BJ (cell line): Measurements from ENCODE around the gene KRT1. TPM values are rescaled to one million over a fixed set of nuclear protein-coding genes. Genes with fewer than 3 reads are reported as not detected.

Experiments used
- CTCF ChIA-PET: fragments of 350-600 bp; formaldehyde crosslinking; extraction: SDS; loops from one replicate; lab custom pipeline; 2021; ENCODE audit warnings: antibody characterized with exemption, inconsistent platforms; lab: Yijun Ruan, JAX
- POLR2A ChIA-PET: fragments of 300-600 bp; sonication (Branson Sonifier 250); formaldehyde crosslinking; extraction: SDS; loops from one replicate; lab custom pipeline; 2021; ENCODE audit warnings: antibody characterized with exemption; lab: Charles Lee
- DNase-seq: peaks from one replicate; pipeline ENCODE4 v3.0.0-alpha.2; 2011; ENCODE audit warnings: low read depth
- H3K27me3 ChIP-seq: 2 replicates; pipeline ENCODE4 v1.6.0; 2011; ENCODE audit warnings: low read length; ENCODE audit not compliant: control insufficient read depth, insufficient read depth
- H3K36me3 ChIP-seq: 2 replicates; pipeline ENCODE4 v1.5.1; 2011; ENCODE audit warnings: low read length; ENCODE audit not compliant: control insufficient read depth, insufficient read depth
- H3K4me3 ChIP-seq: 2 replicates; pipeline ENCODE4 v1.5.1; 2011; ENCODE audit warnings: low read depth, mild to moderate bottlenecking, control low read depth, low read length
- CTCF ChIP-seq: IDR thresholded peaks from 2 replicates; pipeline ENCODE4 v1.5.1; 2011; ENCODE audit warnings: low read depth, mild to moderate bottlenecking, control low read depth, inconsistent platforms, low read length, moderate library complexity; ENCODE audit not compliant: insufficient read depth
- polyA plus RNA-seq: library from polyadenylated mRNA; depleted of rRNA; stranded (reverse); fragments of >200 nt; gene quantifications from 2 replicates; pipeline ENCODE4 v1.2.3, GENCODE V29; 2011

Gene KRT1
- polyA plus RNA-seq, 1 experiment = not detected

DNA sequence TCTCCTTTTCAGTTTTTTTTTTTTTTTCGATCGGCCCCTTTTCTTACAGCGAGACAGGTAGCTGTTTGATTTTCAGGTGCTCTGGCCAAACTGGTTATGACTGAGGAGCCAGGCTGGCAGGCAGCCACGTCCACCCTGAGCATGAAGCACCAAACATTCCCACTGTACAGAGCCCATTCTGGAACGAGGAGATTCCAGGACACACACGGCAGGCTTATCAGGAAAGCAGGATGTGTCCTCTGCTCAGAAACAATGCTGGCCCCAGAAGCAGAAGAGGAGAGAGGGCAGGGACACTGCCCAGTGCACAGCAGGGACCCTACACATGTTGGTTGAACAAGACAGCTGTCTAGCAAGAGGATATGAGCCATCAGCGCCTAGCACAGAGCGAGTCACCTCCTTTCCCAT lies 24.5 kb downstream of the KRT1 start:
- ChIA-PET CTCF (interaction anchor here (0.9 to 1.3 kb wide), 2 partner anchors 12 to 215 kb away, joined by 3 to 6 read pairs; no protein-coding TSS in a partner anchor), POLR2A (no interaction called here)
- Histone ChIP-seq H3K4me3 (no peak overlapping the region), H3K36me3 (no peaks in the 10 kb centered on the region), H3K27me3 (peaks cover 12% of the 10 kb centered on the region)
- DNase-seq = no peak
- TF ChIP-seq CTCF = no peak

DNA sequence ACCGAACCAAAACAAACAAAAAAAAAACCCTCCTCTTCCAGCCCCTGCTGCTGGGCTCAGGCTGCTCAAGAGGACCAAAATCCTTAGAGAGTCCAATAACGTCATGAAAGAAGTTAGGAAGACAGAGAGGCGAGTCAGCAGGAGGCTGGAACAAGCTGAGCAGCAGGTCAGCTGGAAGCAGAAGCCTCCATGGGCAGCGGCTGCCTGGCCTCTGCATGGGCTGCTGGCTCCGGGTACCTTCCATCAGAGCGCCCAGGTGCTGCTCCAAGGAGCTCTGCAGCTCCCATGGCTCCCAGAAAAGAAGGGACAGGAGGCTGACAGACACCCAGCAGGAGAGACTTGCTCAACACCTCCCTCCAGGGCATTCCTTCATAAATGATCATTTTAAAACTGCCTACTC lies 25.0 kb downstream of the KRT1 start:
- H3K27me3 ChIP-seq = peaks cover 12% of the 10 kb centered on the region
- CTCF ChIA-PET = no interaction called here
- no peak for DNase-seq
- TF ChIP-seq CTCF = no peak
- POLR2A ChIA-PET = no interaction called here
- no peaks in the 10 kb centered on the region for H3K36me3 ChIP-seq
- no peak overlapping the region for H3K4me3 ChIP-seq

DNA sequence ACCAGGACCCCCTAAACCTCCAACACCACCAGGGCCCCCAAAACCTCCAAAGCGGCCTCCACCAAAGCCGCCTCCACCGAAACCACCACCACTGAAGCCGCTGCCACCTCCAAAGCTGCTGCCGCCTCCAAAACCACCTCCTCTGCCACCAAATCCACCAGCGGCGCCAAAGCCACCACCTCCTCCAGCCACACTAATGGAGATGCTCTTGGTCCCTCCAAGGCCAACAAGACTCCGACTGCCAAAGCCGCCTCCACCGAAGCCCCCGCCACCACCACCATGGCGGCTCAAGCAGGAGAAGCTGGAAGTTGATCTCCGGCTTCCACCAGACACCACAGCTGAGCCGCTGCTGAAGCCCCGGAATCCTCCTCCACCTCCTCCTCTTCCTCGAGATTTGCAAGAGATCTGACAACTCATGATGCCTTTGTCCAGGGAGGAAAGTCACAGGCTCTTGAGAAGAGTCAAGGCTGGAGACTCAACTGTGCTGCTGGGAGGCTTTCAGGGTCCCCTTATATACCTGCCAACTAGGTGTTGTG lies 28.4 kb downstream of the KRT1 start, which contains the start of gene KRT2:
KRT2 (minus strand) TSS at position 486 of the 536 bp plus-strand sequence; CDS start at position 417, 69 bp downstream.
- CTCF ChIA-PET = interaction anchor here (0.7 kb wide), 1 partner anchor 64 kb away, joined by 5 read pairs; no protein-coding TSS in a partner anchor
- H3K4me3 ChIP-seq = no peak within 1 kb of the TSS
- H3K27me3 ChIP-seq = peaks cover 2% of the 10 kb centered on the region
- POLR2A ChIA-PET = no interaction called here
- no peaks in the 10 kb centered on the region for H3K36me3 ChIP-seq
- no peak for TF ChIP-seq CTCF
- no peak for DNase-seq

DNA sequence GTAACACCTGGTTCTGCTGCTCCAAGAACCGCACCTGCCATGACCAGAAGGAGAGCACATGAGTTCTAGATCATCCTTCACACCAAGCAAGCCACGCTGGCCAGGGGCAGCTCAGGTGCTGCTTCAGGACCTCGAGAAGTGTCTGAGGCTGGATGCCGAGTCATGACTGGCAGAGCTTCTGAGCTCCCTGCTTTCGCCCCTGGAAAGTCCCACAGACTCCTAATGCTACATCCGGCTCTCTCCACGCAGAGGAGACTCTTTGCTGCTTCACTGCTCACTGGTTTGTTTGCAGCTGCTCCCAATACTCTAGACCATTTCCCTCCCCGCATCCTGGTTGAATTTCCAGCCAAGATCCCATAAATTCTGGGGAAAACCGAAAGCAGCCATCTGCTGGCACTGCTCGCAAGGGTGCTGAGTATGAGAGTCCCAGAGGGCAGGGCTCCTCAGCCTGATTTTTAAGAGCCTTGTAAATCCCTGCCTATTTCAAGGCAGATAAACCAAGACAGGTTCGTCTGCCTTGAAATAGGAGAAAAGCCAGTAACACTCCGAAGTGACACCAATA lies 29.6 kb downstream of the KRT1 start:
- ChIA-PET POLR2A (no interaction called here), CTCF (interaction anchor here (0.7 kb wide), 1 partner anchor 278 kb away, joined by 3 read pairs; no protein-coding TSS in a partner anchor)
- TF ChIP-seq CTCF = no peak
- H3K4me3 ChIP-seq = no peak overlapping the region
- no peaks in the 10 kb centered on the region for H3K36me3 ChIP-seq
- peaks cover 2% of the 10 kb centered on the region for H3K27me3 ChIP-seq
- no peak for DNase-seq

GRCh38 chr12:52649066-52649465 lies 31.1 kb downstream of the KRT1 start:
- Histone ChIP-seq H3K27me3 (peaks cover 5% of the 10 kb centered on the region), H3K36me3 (no peaks in the 10 kb centered on the region), H3K4me3 (no peak overlapping the region)
- DNase-seq = no peak
- ChIA-PET POLR2A (no interaction called here), CTCF (interaction anchor here (1.0 kb wide), 1 partner anchor 216 kb away, joined by 3 read pairs; no protein-coding TSS in a partner anchor)
- no peak for TF ChIP-seq CTCF
